Endothelial cell of umbilical vein (primary cell): ENCODE results near the gene IZUMO2.

Source experiments
- EZH2 ChIP-seq: IDR thresholded peaks from 2 replicates; pipeline ENCODE4 v1.6.1; 2012; ENCODE audit warnings: borderline replicate concordance, low read depth, mild to moderate bottlenecking, moderate library complexity, low read length, inconsistent platforms; ENCODE audit not compliant: severe bottlenecking
- FOS ChIP-seq: IDR thresholded peaks from 2 replicates; pipeline ENCODE4 v1.6.1; 2011; ENCODE audit warnings: mild to moderate bottlenecking, low read length, moderate library complexity, borderline replicate concordance; ENCODE audit not compliant: insufficient read depth
- GATA2 ChIP-seq: IDR thresholded peaks from 2 replicates; pipeline ENCODE4 v1.7.0; 2011; ENCODE audit warnings: low read depth, mild to moderate bottlenecking, moderate library complexity, mixed read lengths, low read length; ENCODE audit not compliant: insufficient read length, insufficient read depth
- JUN ChIP-seq: IDR thresholded peaks from 2 replicates; pipeline ENCODE4 v1.6.1; 2011; ENCODE audit warnings: borderline replicate concordance, low read depth; ENCODE audit not compliant: insufficient read length, insufficient read depth
- MYC ChIP-seq: IDR thresholded peaks from one replicate; pipeline ENCODE4 v1.6.1; 2011; ENCODE audit warnings: mild to moderate bottlenecking, low read depth, low read length
- POLR2A ChIP-seq: IDR thresholded peaks from 2 replicates; pipeline ENCODE4 v1.6.1; 2012; ENCODE audit warnings: low read depth, mild to moderate bottlenecking, control low read depth, low read length
- POLR2AphosphoS5 ChIP-seq: IDR thresholded peaks from 2 replicates; pipeline ENCODE4 v1.6.1; 2012; ENCODE audit warnings: low read depth, mild to moderate bottlenecking, control low read depth, low read length, moderate library complexity; ENCODE audit not compliant: insufficient read depth
- TF ChIP-seq, protein P1 (sequence below), 2 donors: IDR thresholded peaks; 1 replicate in 1 of 2; 2 replicates in 1 of 2; pipeline ENCODE4 v1.5.1; 2011; ENCODE audit warnings: low read length in 2 of 2, mild to moderate bottlenecking in 2 of 2, moderate library complexity in 2 of 2, control low read depth in 1 of 2, inconsistent platforms in 1 of 2, low read depth in 1 of 2; ENCODE audit not compliant: insufficient read depth in 1 of 2; ENCODE audit errors: extremely low read depth in 1 of 2
- TF ChIP-seq, protein P2 (sequence below): IDR thresholded peaks from 2 replicates; pipeline ENCODE4 v1.6.1; 2011; ENCODE audit not compliant: insufficient read depth, insufficient read length

DNA sequence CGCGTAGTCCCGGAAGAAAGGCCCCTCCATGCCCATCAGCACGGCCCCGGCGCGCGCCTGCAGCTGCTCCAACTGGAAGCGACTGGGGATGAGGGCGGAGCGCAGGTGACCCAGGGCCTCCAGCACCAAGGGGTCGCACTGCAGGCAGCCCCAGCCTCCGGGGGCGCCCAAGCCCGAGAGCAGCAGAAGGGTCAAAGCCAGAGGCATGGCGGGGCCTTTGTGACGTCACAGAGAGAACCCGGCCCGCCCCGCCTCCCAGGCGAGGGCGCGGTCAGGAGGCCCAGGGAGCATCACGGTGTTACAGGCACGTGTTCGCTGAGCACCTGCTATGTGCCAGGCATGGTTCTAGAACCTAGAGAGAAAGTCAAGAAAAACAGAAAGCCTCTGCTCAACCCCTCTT is at the start of gene IZUMO2:
- TF ChIP-seq, protein P1, sequence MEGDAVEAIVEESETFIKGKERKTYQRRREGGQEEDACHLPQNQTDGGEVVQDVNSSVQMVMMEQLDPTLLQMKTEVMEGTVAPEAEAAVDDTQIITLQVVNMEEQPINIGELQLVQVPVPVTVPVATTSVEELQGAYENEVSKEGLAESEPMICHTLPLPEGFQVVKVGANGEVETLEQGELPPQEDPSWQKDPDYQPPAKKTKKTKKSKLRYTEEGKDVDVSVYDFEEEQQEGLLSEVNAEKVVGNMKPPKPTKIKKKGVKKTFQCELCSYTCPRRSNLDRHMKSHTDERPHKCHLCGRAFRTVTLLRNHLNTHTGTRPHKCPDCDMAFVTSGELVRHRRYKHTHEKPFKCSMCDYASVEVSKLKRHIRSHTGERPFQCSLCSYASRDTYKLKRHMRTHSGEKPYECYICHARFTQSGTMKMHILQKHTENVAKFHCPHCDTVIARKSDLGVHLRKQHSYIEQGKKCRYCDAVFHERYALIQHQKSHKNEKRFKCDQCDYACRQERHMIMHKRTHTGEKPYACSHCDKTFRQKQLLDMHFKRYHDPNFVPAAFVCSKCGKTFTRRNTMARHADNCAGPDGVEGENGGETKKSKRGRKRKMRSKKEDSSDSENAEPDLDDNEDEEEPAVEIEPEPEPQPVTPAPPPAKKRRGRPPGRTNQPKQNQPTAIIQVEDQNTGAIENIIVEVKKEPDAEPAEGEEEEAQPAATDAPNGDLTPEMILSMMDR (IDR thresholded peaks at IDR 0.05; ENCODE audit: extremely low read depth in 1 of 2, insufficient read depth in 1 of 2, low read depth in 1 of 2, low read length in 2 of 2) = no peak
- TF ChIP-seq JUN (no peak), MYC (no peak), POLR2AphosphoS5 (no peak), GATA2 (no peak), POLR2A (no peak), EZH2 (no peak), FOS (no peak)
- TF ChIP-seq, protein P2, sequence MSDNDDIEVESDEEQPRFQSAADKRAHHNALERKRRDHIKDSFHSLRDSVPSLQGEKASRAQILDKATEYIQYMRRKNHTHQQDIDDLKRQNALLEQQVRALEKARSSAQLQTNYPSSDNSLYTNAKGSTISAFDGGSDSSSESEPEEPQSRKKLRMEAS = no peak
